H1 (cell line): ENCODE measurements around the gene ATG4D. TPM values are rescaled to one million over a fixed set of nuclear protein-coding genes. Genes with fewer than 3 reads are reported as not detected.

Experiments
- CBX8 ChIP-seq: fragments of 300-800, 300-1000 bp; sonication (generic); IDR thresholded peaks from 2 replicates; pipeline ENCODE4 v1.7.1; 2016; ENCODE audit warnings: low read depth, low read length, borderline replicate concordance
- CHD2 ChIP-seq: IDR thresholded peaks from 2 replicates; pipeline ENCODE4 v1.6.1; 2012; ENCODE audit warnings: low read length, improper control_type of control experiment
- CHD7 ChIP-seq: fragments of 300-600 bp; sonication (generic); IDR thresholded peaks from 2 replicates; pipeline ENCODE4 v1.7.1; 2012; ENCODE audit warnings: low read length, moderate library complexity, mild to moderate bottlenecking, inconsistent platforms; ENCODE audit not compliant: insufficient replicate concordance
- CREB1 ChIP-seq: IDR thresholded peaks from 2 replicates; pipeline ENCODE4 v1.6.1; 2012; ENCODE audit warnings: inconsistent platforms
- CTBP2 ChIP-seq: IDR thresholded peaks from 2 replicates; pipeline ENCODE4 v1.7.0; 2011; ENCODE audit warnings: borderline replicate concordance, mild to moderate bottlenecking, moderate library complexity, mixed read lengths, low read length; ENCODE audit not compliant: insufficient read depth, insufficient read length
- HDAC2 ChIP-seq, 2 experiments: fragments of 300-600 bp in 1 of 2; sonication (generic) in 1 of 2; IDR thresholded peaks; 2 replicates each; pipeline ENCODE4 v1.6.1; 2011 to 2012; ENCODE audit warnings: low read depth in 2 of 2, low read length in 2 of 2, mild to moderate bottlenecking in 2 of 2, moderate library complexity in 2 of 2, borderline replicate concordance in 1 of 2, inconsistent platforms in 1 of 2
- POLR2AphosphoS5 ChIP-seq: IDR thresholded peaks from 2 replicates; pipeline ENCODE4 v1.6.1; 2011; ENCODE audit warnings: low read depth, low read length
- RXRA ChIP-seq: IDR thresholded peaks from 2 replicates; pipeline ENCODE4 v1.6.1; 2011; ENCODE audit warnings: low read depth, mild to moderate bottlenecking, low read length, moderate library complexity; ENCODE audit not compliant: insufficient read depth
- SIX5 ChIP-seq: IDR thresholded peaks from 2 replicates; pipeline ENCODE4 v1.6.1; 2011; ENCODE audit warnings: mild to moderate bottlenecking, low read depth, low read length
- SRF ChIP-seq: IDR thresholded peaks from 2 replicates; pipeline ENCODE4 v1.6.1; 2011; ENCODE audit warnings: mild to moderate bottlenecking, low read depth, low read length, moderate library complexity
- polyA plus RNA-seq, 7 experiments: library from polyadenylated mRNA; depleted of rRNA in 3 of 7; stranded (reverse) in 5 of 7; unstranded in 2 of 7; fragments of >200 nt in 5 of 7; fragments of 200-250 nt in 2 of 7; gene quantifications; 1 replicate in 5 of 7; 2 replicates in 1 of 7; 4 replicates in 1 of 7; pipeline versions ENCODE4 v1.2.1 to v1.2.3, GENCODE V29; 2011 to 2013; ENCODE audit warnings: missing spikeins in 2 of 7, mixed read lengths in 2 of 7
- total RNA-seq: library from RNA; stranded (reverse); fragmentation: NEBNext Ultra II Directional; extraction: Animal tissue kit (Norgen Biotek cat#: 25700); gene quantifications from 2 replicates; pipeline ENCODE4 v1.2.1, GENCODE V29; 2021

The ATG4D gene
- total and polyA plus RNA-seq, 2 of the 8 experiments (the other 6 are each of a cell fraction or from before 2014, with no cell fraction given), result 39.6 to 43.7 TPM

GRCh38 chr19:10514211-10515145 is 29.2 kb upstream of the ATG4D start (continued):
- no peak for TF ChIP-seq RXRA
- TF ChIP-seq CTBP2, result no peak
- TF ChIP-seq POLR2AphosphoS5, result no peak
- TF ChIP-seq CHD2, result no peak
- no peak for TF ChIP-seq SRF
- no peak for TF ChIP-seq SIX5
- no peak for TF ChIP-seq CBX8
- TF ChIP-seq CHD7, result no peak
- peak; percentile 19 for TF ChIP-seq CREB1
- TF ChIP-seq HDAC2 (IDR thresholded peaks at IDR 0.05; ENCODE audit: borderline replicate concordance in 1 of 2, low read depth in 2 of 2, low read length in 2 of 2), result peak in 1 of 2 experiments; percentile 60; a peak in 1 of 4 replicates
